Right lobe of liver (tissue), 6 donors: ENCODE measurements around the gene LRRC51. TPM values are rescaled to one million over a fixed set of nuclear protein-coding genes. Genes with fewer than 3 reads are reported as not detected.
"Not testable (repeated sequence)": the region's sequence is repeated elsewhere in the genome, so short reads cannot be mapped to it uniquely, and the experiment has no call there.

Source experiments
- ATAC-seq, 4 donors: fragments of 200-7000 bp; cut with Tn5 transposase; one replicate each; pipeline ENCODE4 v1.9.1; 2020; ENCODE audit warnings: mild to moderate bottlenecking in 4 of 4, moderate library complexity in 4 of 4
- DNase-seq, 3 donors: peaks; one replicate each; pipeline ENCODE4 v3.0.0-alpha.2; 2020
- H3K27ac ChIP-seq, 3 donors: fragments of 200-600 bp; one replicate each; pipeline ENCODE4 v1.8.0; 2022
- H3K27me3 ChIP-seq, 2 donors: fragments of 200-600 bp; one replicate each; pipeline ENCODE4 v1.8.0; 2022
- H3K36me3 ChIP-seq, 4 donors: fragments of 200-600 bp; sonication (generic) in 1 of 4; one replicate each; pipeline versions ENCODE4 v1.5.1 to v1.8.0; 2017 to 2022; ENCODE audit warnings: control low read depth in 1 of 4
- H3K4me1 ChIP-seq, 4 donors: fragments of 200-600 bp; sonication (generic) in 1 of 4; one replicate each; pipeline versions ENCODE4 v1.5.1 to v1.8.0; 2017 to 2022; ENCODE audit warnings: control low read depth in 1 of 4
- H3K4me3 ChIP-seq, 3 donors: fragments of 200-600 bp; one replicate each; pipeline ENCODE4 v1.8.0; 2022
- H3K9me3 ChIP-seq, 4 donors: fragments of 200-600 bp; sonication (generic) in 1 of 4; one replicate each; pipeline versions ENCODE4 v1.5.1 to v1.8.0; 2017 to 2022; ENCODE audit warnings: control low read depth in 1 of 4
- POLR2A ChIP-seq: fragments of 450-650 bp; IDR thresholded peaks from one replicate; pipeline ENCODE4 v1.6.1; 2017; ENCODE audit warnings: antibody characterized with exemption, mild to moderate bottlenecking
- WGBS: methylation state at CpG from one replicate; pipeline ENCODE4 v1.1.6; 2018; ENCODE audit warnings: low coverage, low lambda C conversion rate; ENCODE audit not compliant: insufficient coverage; ENCODE audit errors: missing lambda C conversion rate; 5-methylcytosine and 5-hydroxymethylcytosine counted together
- intact Hi-C, 2 donors: fragments of 100-400 bp; cut with DNase I; formaldehyde crosslinking; loops; one replicate each; pipeline versions ENCODE4 v1.11.2 to v1.14.1; 2022
- total RNA-seq, 6 experiments: library from RNA; depleted of rRNA in 2 of 6; stranded (reverse); fragments of >200 nt in 2 of 6; fragmentation: NEBNext Ultra II Directional in 3 of 6; extraction: Animal tissue kit (Norgen Biotek cat#: 25700) in 3 of 6; gene quantifications; one replicate each; pipeline versions ENCODE4 v1.1.0 to v1.2.4, GENCODE V29; 2016 to 2023
- TF ChIP-seq, protein P1 (sequence below), 4 donors: fragments of 200-600 bp in 3 of 4; fragments of 450-650 bp in 1 of 4; IDR thresholded peaks; one replicate each; pipeline versions ENCODE4 v1.5.1 to v1.8.0; 2016 to 2022; ENCODE audit warnings: antibody characterized with exemption in 4 of 4, mild to moderate bottlenecking in 2 of 4
- donor health status: DM: no; HTN: yes; CAD: no.
- donor health status: DM: no; HTN: no; CAD: no.
- donor health status: DM: no; HTN: no; CAD: no.
- donor health status: DM: no; HTN: yes; CAD: no.
- donor health status: DM: no; HTN: yes; CAD: no.

The LRRC51 gene
- total RNA-seq, 6 experiments from 2014 or later, result 3.3 to 9.0 (median 6.1) TPM

GRCh38 chr11:72129381-72129780 is 48.7 kb downstream of the LRRC51 start:
- Histone ChIP-seq H3K4me3 (no peak overlapping the region), H3K27ac (no peak overlapping the region), H3K4me1 (no peaks in the 10 kb centered on the region), H3K36me3 (no peaks in the 10 kb centered on the region), H3K9me3 (no peaks in the 10 kb centered on the region), H3K27me3 (no peaks in the 10 kb centered on the region)
- intact Hi-C loops, result no loop called here
- DNase-seq, result peak in 1 of 3 donors; percentile 9
- no peak for ATAC-seq
- 77% methylated on average over 3 of the region's 3 CpGs for WGBS
- no peak for TF ChIP-seq POLR2A
- TF ChIP-seq, protein P1, sequence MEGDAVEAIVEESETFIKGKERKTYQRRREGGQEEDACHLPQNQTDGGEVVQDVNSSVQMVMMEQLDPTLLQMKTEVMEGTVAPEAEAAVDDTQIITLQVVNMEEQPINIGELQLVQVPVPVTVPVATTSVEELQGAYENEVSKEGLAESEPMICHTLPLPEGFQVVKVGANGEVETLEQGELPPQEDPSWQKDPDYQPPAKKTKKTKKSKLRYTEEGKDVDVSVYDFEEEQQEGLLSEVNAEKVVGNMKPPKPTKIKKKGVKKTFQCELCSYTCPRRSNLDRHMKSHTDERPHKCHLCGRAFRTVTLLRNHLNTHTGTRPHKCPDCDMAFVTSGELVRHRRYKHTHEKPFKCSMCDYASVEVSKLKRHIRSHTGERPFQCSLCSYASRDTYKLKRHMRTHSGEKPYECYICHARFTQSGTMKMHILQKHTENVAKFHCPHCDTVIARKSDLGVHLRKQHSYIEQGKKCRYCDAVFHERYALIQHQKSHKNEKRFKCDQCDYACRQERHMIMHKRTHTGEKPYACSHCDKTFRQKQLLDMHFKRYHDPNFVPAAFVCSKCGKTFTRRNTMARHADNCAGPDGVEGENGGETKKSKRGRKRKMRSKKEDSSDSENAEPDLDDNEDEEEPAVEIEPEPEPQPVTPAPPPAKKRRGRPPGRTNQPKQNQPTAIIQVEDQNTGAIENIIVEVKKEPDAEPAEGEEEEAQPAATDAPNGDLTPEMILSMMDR (IDR thresholded peaks at IDR 0.05), result no peak

DNA sequence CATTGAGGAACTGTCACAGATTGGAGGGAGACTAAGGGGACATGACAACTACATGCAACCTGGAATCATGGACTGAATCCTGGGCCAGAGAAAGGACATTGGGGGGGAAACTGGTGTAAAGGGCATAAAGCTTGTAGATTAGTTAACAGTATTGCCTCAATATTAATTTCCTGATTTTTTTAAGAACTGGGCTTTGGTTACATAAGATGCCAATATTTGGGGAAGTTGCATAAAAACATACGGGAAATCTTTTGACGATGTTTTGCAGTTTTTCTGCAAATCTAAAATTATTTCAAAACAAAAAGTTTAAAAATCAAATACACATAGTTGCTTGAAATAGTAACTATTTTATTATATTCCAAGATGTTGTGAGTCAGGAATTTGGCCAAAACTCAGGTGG is 52.0 kb downstream of the LRRC51 start:
- Histone ChIP-seq H3K36me3 (no peaks in the 10 kb centered on the region), H3K4me1 (no peaks in the 10 kb centered on the region), H3K4me3 (no peak overlapping the region), H3K27me3 (no peaks in the 10 kb centered on the region), H3K9me3 (no peaks in the 10 kb centered on the region), H3K27ac (no peak overlapping the region)
- ATAC-seq, result no peak
- intact Hi-C loops, result no loop called here
- 62% methylated on average over 2 of the region's 2 CpGs for WGBS
- DNase-seq, result peak in 1 of 3 donors; percentile 11
- no peak for TF ChIP-seq POLR2A
- TF ChIP-seq, protein P1 (IDR thresholded peaks at IDR 0.05), result no peak

DNA sequence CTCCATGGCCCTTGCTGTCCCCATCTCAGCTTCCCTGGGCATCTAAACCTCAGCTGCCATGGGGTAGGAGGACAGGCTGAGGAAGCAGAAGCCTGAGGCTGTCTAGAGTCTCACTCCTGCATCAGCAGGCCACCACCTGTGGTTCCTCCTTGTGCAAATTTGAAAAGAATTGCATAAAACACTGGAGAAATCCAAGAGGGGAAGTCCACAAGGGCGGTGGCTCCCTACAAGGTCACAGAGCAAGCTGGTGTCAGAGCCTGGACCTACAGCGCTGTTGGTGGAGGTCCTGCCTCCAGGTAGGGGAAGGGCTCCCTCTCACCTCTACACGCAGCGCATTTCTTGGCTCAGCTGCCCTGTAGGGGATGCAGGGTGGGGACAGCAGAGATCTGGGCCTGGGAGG is 54.8 kb downstream of the LRRC51 start, which contains the start of gene FOLR3:
Gene FOLR3, plus strand, starts transcription at position 253 of the 400 bp plus-strand sequence. CDS start 228 bp downstream, outside the sequence.
- H3K9me3 ChIP-seq, H3K27me3 ChIP-seq, intact Hi-C loops, H3K4me3 ChIP-seq, H3K36me3 ChIP-seq, H3K4me1 ChIP-seq, H3K27ac ChIP-seq: not testable (repeated sequence)
- peak in 1 of 3 donors; percentile 31 for DNase-seq
- 96% methylated on average over 4 of the region's 4 CpGs for WGBS
- peak in 3 of 4 donors; percentile 14 to 30 (median 22) for ATAC-seq

DNA sequence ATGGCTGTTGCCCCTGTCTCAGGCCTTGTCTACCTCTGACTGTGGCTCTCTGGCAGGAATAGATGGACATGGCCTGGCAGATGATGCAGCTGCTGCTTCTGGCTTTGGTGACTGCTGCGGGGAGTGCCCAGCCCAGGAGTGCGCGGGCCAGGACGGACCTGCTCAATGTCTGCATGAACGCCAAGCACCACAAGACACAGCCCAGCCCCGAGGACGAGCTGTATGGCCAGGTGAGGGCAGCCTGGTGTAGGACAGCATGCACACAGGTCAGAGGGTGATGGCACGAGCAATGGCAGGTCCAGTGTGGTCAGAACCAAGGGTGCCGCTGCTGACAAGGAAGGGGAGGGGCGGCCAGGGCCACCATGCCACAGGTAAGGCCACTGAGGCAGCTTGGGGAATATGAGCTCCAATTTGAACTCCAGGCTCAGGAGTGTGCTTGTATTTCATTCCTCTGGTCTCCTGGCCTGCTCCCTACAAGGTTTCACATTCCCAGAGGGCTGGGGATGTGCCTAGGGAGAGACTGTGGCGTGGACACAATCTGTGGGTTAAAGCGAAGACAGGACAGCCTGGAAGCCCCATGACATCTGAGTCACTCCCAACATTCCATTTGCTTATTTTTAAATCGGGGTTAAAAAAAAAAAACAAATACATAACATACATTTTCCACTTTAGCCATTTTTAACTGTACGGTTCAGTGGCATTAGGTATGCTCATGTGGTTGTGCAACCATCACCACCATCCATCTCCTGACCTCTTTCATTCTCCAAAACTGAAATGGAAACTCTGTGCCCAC is 55.4 kb downstream of the LRRC51 start:
- Histone ChIP-seq H3K27ac (no peak overlapping the region), H3K4me3 (no peak overlapping the region), H3K36me3 (no peaks in the 10 kb centered on the region), H3K9me3 (no peaks in the 10 kb centered on the region), H3K27me3 (no peaks in the 10 kb centered on the region), H3K4me1 (no peaks in the 10 kb centered on the region)
- WGBS, result 82% methylated on average over 4 of the region's 14 CpGs
- TF ChIP-seq POLR2A, result no peak
- TF ChIP-seq, protein P1 (IDR thresholded peaks at IDR 0.05), result no peak
- peak in 2 of 4 donors; percentile 20 for ATAC-seq
- intact Hi-C loops, result no loop called here
- peak in 1 of 3 donors; percentile 46 for DNase-seq

DNA sequence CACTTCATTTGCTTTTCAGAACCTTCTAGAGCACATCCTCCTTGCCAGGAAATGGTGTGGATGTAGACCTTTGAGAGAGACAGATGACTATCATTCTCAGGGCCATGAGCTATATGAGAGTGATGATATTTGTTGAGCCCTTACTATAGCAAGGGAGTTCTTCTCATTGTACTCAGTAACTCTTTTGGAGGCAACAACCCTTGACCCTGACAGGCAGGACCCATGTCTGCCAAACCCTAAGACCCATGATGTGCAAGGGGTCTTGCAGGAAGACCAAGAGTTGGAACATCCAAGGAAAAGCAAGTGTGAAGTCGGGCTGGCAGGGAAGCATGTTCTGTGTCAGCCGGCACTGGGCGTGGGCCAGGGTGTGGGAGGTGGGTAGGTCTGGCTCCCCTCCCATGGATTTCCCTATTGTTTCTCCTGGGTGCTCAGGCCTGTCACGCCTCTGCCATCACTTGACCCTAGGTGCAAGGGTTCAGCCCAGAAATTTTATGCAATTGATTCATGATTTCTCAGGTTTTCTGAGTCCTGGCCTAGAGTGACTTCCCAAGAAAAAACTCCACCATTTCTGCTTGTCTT is 56.1 kb downstream of the LRRC51 start:
- no CpG with 5 or more reads among the region's 4 CpGs for WGBS
- peak in 1 of 3 donors; percentile 43 for DNase-seq
- intact Hi-C loops, result no loop called here
- Histone ChIP-seq H3K27ac (no peak overlapping the region), H3K36me3 (no peaks in the 10 kb centered on the region), H3K4me1 (no peaks in the 10 kb centered on the region), H3K27me3 (no peaks in the 10 kb centered on the region), H3K9me3 (no peaks in the 10 kb centered on the region), H3K4me3 (no peak overlapping the region)
- TF ChIP-seq POLR2A, result no peak
- TF ChIP-seq, protein P1 (IDR thresholded peaks at IDR 0.05), result no peak
- no peak for ATAC-seq
